Stomach (tissue), 4 donors: ENCODE results near the gene PRKCE.

Source experiments
- CTCF ChIP-seq, 7 experiments: fragments of 450-650 bp in 4 of 7; fragments of 200-600 bp in 3 of 7; sonication (generic) in 3 of 7; IDR thresholded peaks; one replicate each; pipeline ENCODE4 v1.5.1; 2016 to 2019; ENCODE audit warnings: antibody characterized with exemption in 7 of 7, control low read depth in 2 of 7, mild to moderate bottlenecking in 1 of 7
- EP300 ChIP-seq: sonication (generic); formaldehyde crosslinking; IDR thresholded peaks from one replicate; pipeline ENCODE4 v1.6.1; 2017; ENCODE audit warnings: antibody characterized with exemption
- POLR2A ChIP-seq, 4 donors: fragments of 450-650 bp; IDR thresholded peaks; one replicate each; pipeline ENCODE4 v1.6.1; 2016; ENCODE audit warnings: antibody characterized with exemption in 4 of 4, control low read depth in 2 of 4, mild to moderate bottlenecking in 1 of 4, moderate library complexity in 1 of 4

GRCh38 chr2:46001290-46001689 lies 349.8 kb downstream of the PRKCE start:
- TF ChIP-seq CTCF (IDR thresholded peaks at IDR 0.05) (no peak), POLR2A (IDR thresholded peaks at IDR 0.05) (no peak), EP300 (no peak)
